ENCODE data around the gene THRB.

DNA sequence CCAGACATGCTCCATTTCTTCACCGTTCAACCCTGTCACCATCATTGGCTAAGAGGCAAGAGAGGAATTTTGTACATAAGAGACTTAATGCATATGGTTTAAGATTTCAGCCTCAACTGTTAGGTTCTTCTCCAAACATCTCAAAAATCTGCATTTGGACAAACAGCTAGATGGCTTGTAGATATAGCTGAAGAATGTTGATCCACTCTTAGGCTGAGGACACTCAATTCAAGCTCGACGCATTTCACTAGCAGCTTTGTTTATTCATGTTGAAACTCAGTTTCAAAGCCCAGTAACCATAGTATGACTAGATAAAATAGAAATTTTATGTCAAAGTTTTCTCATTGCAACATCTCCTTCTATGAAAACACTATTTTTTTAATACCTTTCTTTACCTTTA is 208.2 kb downstream of the THRB start:
- TF ChIP-seq ZNF513 (tag by site-specific recombination; IDR thresholded peaks at IDR 0.05), result no peak
- TF ChIP-seq CTCF (tag by site-specific recombination; IDR thresholded peaks at IDR 0.05), result no peak
- TF ChIP-seq OVOL3 (tag by site-specific recombination; IDR thresholded peaks at IDR 0.05), result no peak
- TF ChIP-seq ZNF112 (tag by site-specific recombination; IDR thresholded peaks at IDR 0.05), result no peak
- no peak for TF ChIP-seq KLF16 (tag by site-specific recombination; IDR thresholded peaks at IDR 0.05)
- TF ChIP-seq ZNF19 (tag by site-specific recombination; IDR thresholded peaks at IDR 0.05; ENCODE audit: low read depth), result no peak
- TF ChIP-seq YY1 (tag by site-specific recombination; IDR thresholded peaks at IDR 0.05), result no peak
- TF ChIP-seq ZNF558 (tag by site-specific recombination; IDR thresholded peaks at IDR 0.05), result no peak
- TF ChIP-seq BCL11A (tag by site-specific recombination; IDR thresholded peaks at IDR 0.05; ENCODE audit: low read depth), result no peak
- TF ChIP-seq ZNF704 (tag by site-specific recombination; IDR thresholded peaks at IDR 0.05), result no peak
- TF ChIP-seq, protein P1, sequence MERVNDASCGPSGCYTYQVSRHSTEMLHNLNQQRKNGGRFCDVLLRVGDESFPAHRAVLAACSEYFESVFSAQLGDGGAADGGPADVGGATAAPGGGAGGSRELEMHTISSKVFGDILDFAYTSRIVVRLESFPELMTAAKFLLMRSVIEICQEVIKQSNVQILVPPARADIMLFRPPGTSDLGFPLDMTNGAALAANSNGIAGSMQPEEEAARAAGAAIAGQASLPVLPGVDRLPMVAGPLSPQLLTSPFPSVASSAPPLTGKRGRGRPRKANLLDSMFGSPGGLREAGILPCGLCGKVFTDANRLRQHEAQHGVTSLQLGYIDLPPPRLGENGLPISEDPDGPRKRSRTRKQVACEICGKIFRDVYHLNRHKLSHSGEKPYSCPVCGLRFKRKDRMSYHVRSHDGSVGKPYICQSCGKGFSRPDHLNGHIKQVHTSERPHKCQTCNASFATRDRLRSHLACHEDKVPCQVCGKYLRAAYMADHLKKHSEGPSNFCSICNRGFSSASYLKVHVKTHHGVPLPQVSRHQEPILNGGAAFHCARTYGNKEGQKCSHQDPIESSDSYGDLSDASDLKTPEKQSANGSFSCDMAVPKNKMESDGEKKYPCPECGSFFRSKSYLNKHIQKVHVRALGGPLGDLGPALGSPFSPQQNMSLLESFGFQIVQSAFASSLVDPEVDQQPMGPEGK (tag by site-specific recombination; IDR thresholded peaks at IDR 0.05), result no peak
- TF ChIP-seq ZNF138 (tag by site-specific recombination; IDR thresholded peaks at IDR 0.05; ENCODE audit: borderline replicate concordance), result no peak
- TF ChIP-seq ZNF274 (IDR thresholded peaks at IDR 0.05; ENCODE audit: low read length), result no peak
- TF ChIP-seq ZNF274 (tag by site-specific recombination; IDR thresholded peaks at IDR 0.05; ENCODE audit: borderline replicate concordance), result no peak
- no peak for TF ChIP-seq ZNF121 (tag by site-specific recombination; IDR thresholded peaks at IDR 0.05)
